K562 (cell line): ENCODE measurements around the gene KRTAP17-1.
"Not testable (repeated sequence)": the region's sequence is repeated elsewhere in the genome, so short reads cannot be mapped to it uniquely, and the experiment has no call there.

ENCODE experiments used
- CBX2 ChIP-seq: fragments of 200-600 bp; sonication (generic); IDR thresholded peaks from one replicate; pipeline ENCODE4 v1.6.1; 2012; ENCODE audit warnings: mild to moderate bottlenecking, low read length, inconsistent platforms; ENCODE audit not compliant: insufficient read depth, poor library complexity, severe bottlenecking
- EZH2 ChIP-seq: IDR thresholded peaks from 2 replicates; pipeline ENCODE4 v1.6.1; 2012; ENCODE audit warnings: low read depth, mild to moderate bottlenecking, inconsistent platforms, low read length, borderline replicate concordance
- JUNB ChIP-seq: fragments of 450-650 bp; formaldehyde crosslinking; conservative IDR thresholded peaks from 2 replicates; pipeline ENCODE4 v1.4.0; 2020; ENCODE audit warnings: mild to moderate bottlenecking
- NCOA2 ChIP-seq, 2 experiments: fragments of 450-650 bp; IDR thresholded peaks; 2 replicates each; pipeline ENCODE4 v1.6.1; 2018; ENCODE audit warnings: mild to moderate bottlenecking in 2 of 2, moderate library complexity in 1 of 2; ENCODE audit not compliant: partially characterized antibody in 2 of 2
- RFX5 ChIP-seq: IDR thresholded peaks from 2 replicates; pipeline ENCODE4 v1.6.1; 2011; ENCODE audit warnings: low read depth, mild to moderate bottlenecking, improper control_type of control experiment, low read length
- SMAD4 ChIP-seq: fragments of 250-450 bp; sonication (Bioruptor Pico); conservative IDR thresholded peaks from 2 replicates; pipeline ENCODE4 v1.8.0; 2021; ENCODE audit warnings: inconsistent platforms, mild to moderate bottlenecking, moderate library complexity
- ZBTB7A ChIP-seq: IDR thresholded peaks from 2 replicates; pipeline ENCODE4 v1.6.1; 2011; ENCODE audit warnings: low read depth, mild to moderate bottlenecking, low read length, moderate library complexity, borderline replicate concordance; ENCODE audit not compliant: control insufficient read depth
- TF ChIP-seq, protein P1 (sequence below): fragments of 150-350 bp; conservative IDR thresholded peaks from 2 replicates; pipeline ENCODE4 v1.6.1; 2014; ENCODE audit warnings: low read length
- TF ChIP-seq, protein P2 (sequence below), 3 experiments: IDR thresholded peaks in 2 of 3; conservative IDR thresholded peaks in 1 of 3; 2 replicates each; pipeline ENCODE4 v1.5.1; 2011 to 2012; ENCODE audit warnings: low read length in 3 of 3, mild to moderate bottlenecking in 3 of 3, control low read depth in 2 of 3, improper control_type of control experiment in 1 of 3, inconsistent platforms in 1 of 3, low read depth in 1 of 3, mixed read lengths in 1 of 3, moderate library complexity in 1 of 3; ENCODE audit not compliant: insufficient read depth in 2 of 3

DNA sequence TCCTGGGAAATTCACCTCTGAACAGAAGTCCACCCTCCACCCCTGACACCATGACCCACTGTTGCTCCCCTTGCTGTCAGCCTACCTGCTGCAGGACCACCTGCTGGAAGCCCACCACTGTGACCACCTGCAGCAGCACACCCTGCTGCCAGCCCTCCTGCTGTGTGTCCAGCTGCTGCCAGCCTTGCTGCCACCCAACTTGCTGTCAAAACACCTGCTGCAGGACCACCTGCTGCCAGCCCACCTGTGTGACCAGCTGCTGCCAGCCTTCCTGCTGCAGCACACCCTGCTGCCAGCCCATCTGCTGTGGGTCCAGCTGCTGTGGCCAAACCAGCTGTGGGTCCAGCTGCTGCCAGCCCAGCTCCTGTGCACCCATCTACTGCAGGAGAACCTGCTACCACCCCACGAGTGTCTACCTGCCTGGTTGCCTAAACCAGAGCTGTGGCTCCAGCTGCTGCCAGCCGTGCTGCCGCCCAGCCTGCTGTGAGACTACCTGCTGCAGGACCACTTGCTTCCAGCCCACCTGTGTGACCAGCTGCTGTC is 39.8 kb downstream of the KRTAP17-1 start, which contains the start of gene KRTAP9-7:
- TF ChIP-seq JUNB (CRISPR knock-in tag); SMAD4; NCOA2 (IDR thresholded peaks at IDR 0.05; ENCODE audit: partially characterized antibody in 2 of 2); RFX5; ZBTB7A; EZH2; CBX2: not testable (repeated sequence)
- TF ChIP-seq, protein P1, sequence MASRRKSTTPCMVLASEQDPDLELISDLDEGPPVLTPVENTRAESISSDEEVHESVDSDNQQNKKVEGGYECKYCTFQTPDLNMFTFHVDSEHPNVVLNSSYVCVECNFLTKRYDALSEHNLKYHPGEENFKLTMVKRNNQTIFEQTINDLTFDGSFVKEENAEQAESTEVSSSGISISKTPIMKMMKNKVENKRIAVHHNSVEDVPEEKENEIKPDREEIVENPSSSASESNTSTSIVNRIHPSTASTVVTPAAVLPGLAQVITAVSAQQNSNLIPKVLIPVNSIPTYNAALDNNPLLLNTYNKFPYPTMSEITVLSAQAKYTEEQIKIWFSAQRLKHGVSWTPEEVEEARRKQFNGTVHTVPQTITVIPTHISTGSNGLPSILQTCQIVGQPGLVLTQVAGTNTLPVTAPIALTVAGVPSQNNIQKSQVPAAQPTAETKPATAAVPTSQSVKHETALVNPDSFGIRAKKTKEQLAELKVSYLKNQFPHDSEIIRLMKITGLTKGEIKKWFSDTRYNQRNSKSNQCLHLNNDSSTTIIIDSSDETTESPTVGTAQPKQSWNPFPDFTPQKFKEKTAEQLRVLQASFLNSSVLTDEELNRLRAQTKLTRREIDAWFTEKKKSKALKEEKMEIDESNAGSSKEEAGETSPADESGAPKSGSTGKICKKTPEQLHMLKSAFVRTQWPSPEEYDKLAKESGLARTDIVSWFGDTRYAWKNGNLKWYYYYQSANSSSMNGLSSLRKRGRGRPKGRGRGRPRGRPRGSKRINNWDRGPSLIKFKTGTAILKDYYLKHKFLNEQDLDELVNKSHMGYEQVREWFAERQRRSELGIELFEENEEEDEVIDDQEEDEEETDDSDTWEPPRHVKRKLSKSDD, result not testable (repeated sequence)
- TF ChIP-seq, protein P2, sequence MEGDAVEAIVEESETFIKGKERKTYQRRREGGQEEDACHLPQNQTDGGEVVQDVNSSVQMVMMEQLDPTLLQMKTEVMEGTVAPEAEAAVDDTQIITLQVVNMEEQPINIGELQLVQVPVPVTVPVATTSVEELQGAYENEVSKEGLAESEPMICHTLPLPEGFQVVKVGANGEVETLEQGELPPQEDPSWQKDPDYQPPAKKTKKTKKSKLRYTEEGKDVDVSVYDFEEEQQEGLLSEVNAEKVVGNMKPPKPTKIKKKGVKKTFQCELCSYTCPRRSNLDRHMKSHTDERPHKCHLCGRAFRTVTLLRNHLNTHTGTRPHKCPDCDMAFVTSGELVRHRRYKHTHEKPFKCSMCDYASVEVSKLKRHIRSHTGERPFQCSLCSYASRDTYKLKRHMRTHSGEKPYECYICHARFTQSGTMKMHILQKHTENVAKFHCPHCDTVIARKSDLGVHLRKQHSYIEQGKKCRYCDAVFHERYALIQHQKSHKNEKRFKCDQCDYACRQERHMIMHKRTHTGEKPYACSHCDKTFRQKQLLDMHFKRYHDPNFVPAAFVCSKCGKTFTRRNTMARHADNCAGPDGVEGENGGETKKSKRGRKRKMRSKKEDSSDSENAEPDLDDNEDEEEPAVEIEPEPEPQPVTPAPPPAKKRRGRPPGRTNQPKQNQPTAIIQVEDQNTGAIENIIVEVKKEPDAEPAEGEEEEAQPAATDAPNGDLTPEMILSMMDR (IDR thresholded peaks at IDR 0.05 in 2 of 3, conservative IDR thresholded peaks at IDR 0.05 in 1 of 3; ENCODE audit: insufficient read depth in 2 of 3, low read depth in 1 of 3, low read length in 3 of 3), result not testable (repeated sequence)
